Endothelial cell of umbilical vein (primary cell): ENCODE measurements around the gene MYH10.

ENCODE experiments used
- CTCF ChIP-seq, 2 donors: IDR thresholded peaks; 1 replicate in 1 of 2; 2 replicates in 1 of 2; pipeline ENCODE4 v1.5.1; 2011; ENCODE audit warnings: low read length in 2 of 2, mild to moderate bottlenecking in 2 of 2, moderate library complexity in 2 of 2, control low read depth in 1 of 2, inconsistent platforms in 1 of 2, low read depth in 1 of 2; ENCODE audit not compliant: insufficient read depth in 1 of 2; ENCODE audit errors: extremely low read depth in 1 of 2
- EZH2 ChIP-seq: IDR thresholded peaks from 2 replicates; pipeline ENCODE4 v1.6.1; 2012; ENCODE audit warnings: borderline replicate concordance, low read depth, mild to moderate bottlenecking, moderate library complexity, low read length, inconsistent platforms; ENCODE audit not compliant: severe bottlenecking
- FOS ChIP-seq: IDR thresholded peaks from 2 replicates; pipeline ENCODE4 v1.6.1; 2011; ENCODE audit warnings: mild to moderate bottlenecking, low read length, moderate library complexity, borderline replicate concordance; ENCODE audit not compliant: insufficient read depth
- GATA2 ChIP-seq: IDR thresholded peaks from 2 replicates; pipeline ENCODE4 v1.7.0; 2011; ENCODE audit warnings: low read depth, mild to moderate bottlenecking, moderate library complexity, mixed read lengths, low read length; ENCODE audit not compliant: insufficient read length, insufficient read depth
- JUN ChIP-seq: IDR thresholded peaks from 2 replicates; pipeline ENCODE4 v1.6.1; 2011; ENCODE audit warnings: borderline replicate concordance, low read depth; ENCODE audit not compliant: insufficient read length, insufficient read depth
- MYC ChIP-seq: IDR thresholded peaks from one replicate; pipeline ENCODE4 v1.6.1; 2011; ENCODE audit warnings: mild to moderate bottlenecking, low read depth, low read length
- POLR2A ChIP-seq: IDR thresholded peaks from 2 replicates; pipeline ENCODE4 v1.6.1; 2012; ENCODE audit warnings: low read depth, mild to moderate bottlenecking, control low read depth, low read length
- POLR2AphosphoS5 ChIP-seq: IDR thresholded peaks from 2 replicates; pipeline ENCODE4 v1.6.1; 2012; ENCODE audit warnings: low read depth, mild to moderate bottlenecking, control low read depth, low read length, moderate library complexity; ENCODE audit not compliant: insufficient read depth
- TF ChIP-seq, protein P1 (sequence below): IDR thresholded peaks from 2 replicates; pipeline ENCODE4 v1.6.1; 2011; ENCODE audit not compliant: insufficient read depth, insufficient read length

DNA sequence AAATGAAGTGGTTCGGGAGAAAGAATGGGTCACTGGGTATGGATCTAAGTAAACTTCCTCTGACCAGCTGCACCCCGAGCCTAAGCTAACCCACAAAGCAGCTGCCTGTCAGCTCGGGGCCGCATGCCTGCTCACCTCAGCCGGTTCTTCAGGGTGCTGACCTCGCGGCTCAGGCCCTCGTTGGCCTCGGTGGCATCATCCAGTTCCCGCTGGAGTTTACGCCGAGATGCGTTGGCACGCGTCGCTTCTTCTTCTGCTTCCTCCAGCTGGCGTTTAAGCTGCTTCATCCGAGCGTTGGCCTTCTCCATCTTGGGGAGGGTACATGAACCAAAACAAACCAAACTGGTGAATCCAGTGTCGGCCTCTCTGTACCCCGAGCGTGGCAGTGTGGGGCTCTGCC is 153.8 kb downstream of the MYH10 start:
- no peak for TF ChIP-seq MYC
- no peak for TF ChIP-seq EZH2
- TF ChIP-seq CTCF (IDR thresholded peaks at IDR 0.05; ENCODE audit: extremely low read depth in 1 of 2, insufficient read depth in 1 of 2, low read depth in 1 of 2, low read length in 2 of 2), result no peak
- TF ChIP-seq POLR2AphosphoS5, result no peak
- no peak for TF ChIP-seq POLR2A
- no peak for TF ChIP-seq GATA2
- TF ChIP-seq JUN, result no peak
- TF ChIP-seq, protein P1, sequence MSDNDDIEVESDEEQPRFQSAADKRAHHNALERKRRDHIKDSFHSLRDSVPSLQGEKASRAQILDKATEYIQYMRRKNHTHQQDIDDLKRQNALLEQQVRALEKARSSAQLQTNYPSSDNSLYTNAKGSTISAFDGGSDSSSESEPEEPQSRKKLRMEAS, result no peak
- no peak for TF ChIP-seq FOS
